Measurements from ENCODE around the gene GREM1. TPM values are rescaled to one million over a fixed set of nuclear protein-coding genes. Genes with fewer than 3 reads are reported as not detected.

The GREM1 gene
- total and polyA plus RNA-seq, 2 of the 4 experiments (the other 2 are of a cell fraction): 848 to 852 TPM

DNA sequence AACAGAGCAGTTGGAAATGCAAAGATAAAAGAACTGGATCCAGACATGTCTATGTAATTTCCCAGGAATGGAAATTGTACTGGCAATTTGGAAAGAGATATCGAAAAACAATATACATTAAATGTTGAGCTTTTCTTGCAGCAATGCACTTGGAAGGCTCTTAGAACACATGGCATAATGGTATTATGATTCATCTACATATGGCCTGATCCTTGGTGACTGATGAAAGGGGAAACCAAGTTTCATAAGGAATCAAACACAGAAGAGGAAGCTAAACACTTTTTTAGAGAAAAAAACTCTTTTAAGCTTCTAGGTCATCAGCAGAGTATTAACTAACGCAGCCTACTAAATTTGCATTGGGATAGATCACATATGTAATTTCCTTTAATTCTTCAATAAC, 12.4 kb upstream of the GREM1 start:
- dilution Hi-C loops (cut with HindIII; ENCODE audit: low sequenced_read_pairs, unreplicated experiment) (no loop called here), in situ Hi-C loops (cut with MboI; ENCODE audit: low sequenced_read_pairs) (no loop called here), intact Hi-C loops (cut with micrococcal nuclease) (loop anchor here (2.0 kb wide), 1 partner anchor 21 kb away; no protein-coding TSS in a partner anchor)
- Histone ChIP-seq H3K27ac (ENCODE audit: insufficient read depth, low read length) (no peak overlapping the region), H3K56ac (ENCODE audit: extremely low read depth, insufficient read depth, low read length) (no peak overlapping the region), H3K9me1 (ENCODE audit: insufficient read depth, low read length) (peaks cover 11% of the 10 kb centered on the region; the same call in 1 of the 2 replicates), H3K27me3 (ENCODE audit: control insufficient read depth, insufficient read depth, low read length) (peaks cover 3% of the 10 kb centered on the region; the same call in 1 of the 2 replicates), H2AK9ac (replicated peaks; ENCODE audit: low read depth, low read length, poor library complexity) (no peak overlapping the region), H3K4ac (ENCODE audit: low read depth, low read length) (peak overlapping the region; percentile 42; the same call in 1 of the 2 replicates), H3K18ac (ENCODE audit: low read depth, low read length) (peak overlapping the region; percentile 57; the same call in 1 of the 2 replicates), H4K20me1 (ENCODE audit: insufficient read depth, low read length) (no peaks in the 10 kb centered on the region), H2BK5ac (ENCODE audit: low read depth, low read length, poor library complexity, severe bottlenecking) (peak overlapping the region; percentile 70), H3K9ac (ENCODE audit: low read depth, low read length) (no peak overlapping the region), H3K79me1 (ENCODE audit: low read depth in 1 of 2, low read length in 2 of 2) (no peaks in the 10 kb centered on the region), H3K4me1 (ENCODE audit: control insufficient read depth, insufficient read depth, low read length) (peaks cover 31% of the 10 kb centered on the region), H2AK5ac (ENCODE audit: low read depth, low read length) (no peak overlapping the region), H3K9me3 (ENCODE audit: control insufficient read depth, insufficient read depth, low read length) (no peaks in the 10 kb centered on the region), H2AFZ (replicated peaks; ENCODE audit: low read length, poor library complexity) (no peak overlapping the region), H3K14ac (replicated peaks; ENCODE audit: low read depth, low read length) (0 out of 2 replicates have a peak overlapping the region, but pooled peaks have one; percentile 40), H4K91ac (ENCODE audit: insufficient read depth, low read depth, low read length) (no peak overlapping the region), H3K23ac (ENCODE audit: low read depth, low read length) (no peak overlapping the region; the same call in 1 of the 2 replicates), H3K36me3 (ENCODE audit: control insufficient read depth, insufficient read depth, low read length) (no peaks in the 10 kb centered on the region), H4K5ac (ENCODE audit: low read depth, low read length) (peak overlapping the region; percentile 38; the same call in 1 of the 2 replicates), H3K4me3 (ENCODE audit: insufficient read depth, low read depth, low read length) (no peak overlapping the region), H2BK15ac (ENCODE audit: low read depth, low read length) (0 out of 3 replicates have a peak overlapping the region, but pooled peaks have one; percentile 30), H2BK120ac (ENCODE audit: low read depth, low read length) (peak overlapping the region; percentile 62; the same call in 1 of the 2 replicates), H3K4me2 (ENCODE audit: low read depth, low read length) (0 out of 2 replicates have a peak overlapping the region, but pooled peaks have one; percentile 39), H2BK20ac (ENCODE audit: low read depth, low read length) (peak overlapping the region; percentile 72; the same call in 1 of the 2 replicates), H4K8ac (ENCODE audit: low read depth in 2 of 2, low read length in 2 of 2) (0 out of 4 replicates have a peak overlapping the region, but pooled peaks of 1 of the 2 experiments have one; percentile 24)
- ChIA-PET CTCF (interaction anchor here (0.6 to 1.0 kb wide), 3 partner anchors 165 to 337 kb away, joined by 3 to 4 read pairs (median 3); no protein-coding TSS in a partner anchor), POLR2A (ENCODE audit: unreplicated experiment) (no interaction called here)
- ATAC-seq (ENCODE audit: low read depth) (no peak), DNase-seq (peak; percentile 76)
- WGBS, 2 experiments (ENCODE audit: extremely low coverage in 2 of 2, insufficient read length in 1 of 2): no CpG with 5 or more reads among the region's 2 CpGs
- BruUV-seq (replicated peaks): no TSS peak
- TF ChIP-seq CEBPB (IDR thresholded peaks at IDR 0.05; ENCODE audit: low read depth, low read length) (no peak), FOS (IDR thresholded peaks at IDR 0.05; ENCODE audit: low read depth, low read length) (peak; percentile 27; the same call in 1 of the 2 replicates), POLR2A (IDR thresholded peaks at IDR 0.05; ENCODE audit: low read depth, low read length) (no peak), RCOR1 (IDR thresholded peaks at IDR 0.05; ENCODE audit: insufficient replicate concordance, low read length) (no peak)
